CD4-positive, alpha-beta memory T cell (primary cell): ENCODE measurements around the gene ATP6AP1. TPM values are rescaled to one million over a fixed set of nuclear protein-coding genes. Genes with fewer than 3 reads are reported as not detected.

ENCODE experiments used
- CTCF ChIA-PET: fragments of 350-600 bp; sonication (Branson Sonifier 250); formaldehyde crosslinking; loops from one replicate; lab custom pipeline; 2021; ENCODE audit warnings: inconsistent platforms; ENCODE audit not compliant: partially characterized antibody; lab: Charles Lee
- POLR2A ChIA-PET: fragments of 350-600 bp; sonication (Branson Sonifier 250); formaldehyde crosslinking; loops from one replicate; lab custom pipeline; 2021; ENCODE audit not compliant: partially characterized antibody; lab: Charles Lee
- DNase-seq, 5 donors: peaks; one replicate each; pipeline versions ENCODE4 v3.0.0 to v3.0.0-alpha.2; 2020 to 2022; ENCODE audit warnings: mixed read lengths in 1 of 5
- H3K27ac ChIP-seq: one replicate; pipeline ENCODE4 v1.7.0; 2013; ENCODE audit warnings: low read depth, low read length
- H3K27me3 ChIP-seq: 2 replicates; pipeline ENCODE4 v1.7.0; 2013; ENCODE audit warnings: mild to moderate bottlenecking, low read length, moderate library complexity; ENCODE audit not compliant: insufficient read depth
- H3K36me3 ChIP-seq: 2 replicates; pipeline ENCODE4 v1.7.0; 2013; ENCODE audit warnings: mild to moderate bottlenecking, low read length, moderate library complexity; ENCODE audit not compliant: insufficient read depth
- H3K4me1 ChIP-seq: 2 replicates; pipeline ENCODE4 v1.7.0; 2013; ENCODE audit warnings: mild to moderate bottlenecking, low read length, moderate library complexity; ENCODE audit not compliant: insufficient read depth
- H3K4me3 ChIP-seq, 2 donors: one replicate each; pipeline ENCODE4 v1.7.0; 2013; ENCODE audit warnings: low read length in 2 of 2, mild to moderate bottlenecking in 1 of 2
- H3K9me3 ChIP-seq, 2 donors: one replicate each; pipeline ENCODE4 v1.7.0; 2013; ENCODE audit warnings: low read length in 2 of 2, control low read depth in 1 of 2; ENCODE audit not compliant: control insufficient read depth in 1 of 2
- H3K27ac Mint-ChIP-seq, 7 donors: one replicate each; pipeline ENCODE4 v1.8.0; 2020 to 2021; ENCODE audit warnings: mixed read lengths in 7 of 7, mild to moderate bottlenecking in 6 of 7, inconsistent platforms in 3 of 7, moderate library complexity in 3 of 7
- H3K27me3 Mint-ChIP-seq, 2 donors: one replicate each; pipeline ENCODE4 v1.8.0; 2020 to 2021; ENCODE audit warnings: mixed read lengths in 2 of 2
- H3K36me3 Mint-ChIP-seq, 2 donors: one replicate each; pipeline ENCODE4 v1.8.0; 2020 to 2021; ENCODE audit warnings: mixed read lengths in 2 of 2, inconsistent platforms in 1 of 2, mild to moderate bottlenecking in 1 of 2
- H3K4me1 Mint-ChIP-seq, 4 donors: one replicate each; pipeline ENCODE4 v1.8.0; 2020 to 2021; ENCODE audit warnings: mixed read lengths in 4 of 4, mild to moderate bottlenecking in 1 of 4
- H3K4me3 Mint-ChIP-seq, 8 donors: one replicate each; pipeline ENCODE4 v1.8.0; 2020 to 2021; ENCODE audit warnings: mixed read lengths in 8 of 8, mild to moderate bottlenecking in 7 of 8, moderate library complexity in 6 of 8, inconsistent platforms in 3 of 8
- H3K9me3 Mint-ChIP-seq, 8 donors: one replicate each; pipeline ENCODE4 v1.8.0; 2020 to 2021; ENCODE audit warnings: mixed read lengths in 8 of 8, mild to moderate bottlenecking in 5 of 8, inconsistent platforms in 3 of 8, moderate library complexity in 1 of 8
- intact Hi-C: fragments of 100-400 bp; cut with micrococcal nuclease; formaldehyde crosslinking; loops from one replicate; pipeline ENCODE4 v1.15.1; 2023
- polyA plus RNA-seq, 2 donors: library from polyadenylated mRNA; unstranded; fragments of 300-500 nt; fragmentation: Illumina TruSeq; gene quantifications; one replicate each; pipeline ENCODE4 v1.2.3, GENCODE V29; 2021
- total RNA-seq, 2 experiments: library from RNA; stranded (reverse); gene quantifications; one replicate each; pipeline ENCODE4 v1.2.3, GENCODE V29; 2021

Gene ATP6AP1
- total and polyA plus RNA-seq, 4 experiments from 2014 or later: 60.4 to 149 (median 88.4) TPM

DNA sequence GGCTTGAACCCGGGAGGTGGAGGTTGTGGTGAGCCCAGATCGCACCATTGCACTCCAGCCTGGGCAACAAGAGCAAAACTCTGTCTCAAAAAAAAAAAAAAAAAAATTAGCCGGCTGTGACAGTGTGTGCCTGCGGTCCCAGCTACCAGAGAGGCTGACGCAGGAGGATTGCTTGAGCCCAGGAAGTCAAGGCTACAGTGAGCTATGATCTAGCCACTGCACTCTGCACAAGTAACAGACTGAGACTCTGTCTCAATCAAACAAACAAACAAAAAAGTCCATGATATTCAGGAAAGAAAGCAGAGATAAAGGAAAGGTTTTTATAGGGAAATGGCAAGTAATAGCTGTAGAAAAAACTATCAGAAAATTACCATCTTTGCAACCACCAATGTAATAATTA, 52.7 kb downstream of the ATP6AP1 start:
- H3K27me3 ChIP-seq: no peaks in the 10 kb centered on the region
- no peaks in the 10 kb centered on the region for H3K9me3 Mint-ChIP-seq
- no peak overlapping the region for H3K27ac ChIP-seq
- H3K36me3 ChIP-seq: no peaks in the 10 kb centered on the region
- H3K4me3 Mint-ChIP-seq: no peak overlapping the region
- H3K4me1 Mint-ChIP-seq: peaks cover 5 to 31% (median 10%) of the 10 kb centered on the region in 4 donors
- H3K27ac Mint-ChIP-seq: peak overlapping the region in 1 of 7 donors; percentile 65
- intact Hi-C loops: no loop called here
- DNase-seq: no peak
- ChIA-PET POLR2A (interaction anchor here (1.5 to 2.3 kb wide), 3 partner anchors 9 to 41 kb away, joined by 3 to 20 read pairs (median 5); partner anchors contain the start of genes FAM3A and SLC10A3), CTCF (interaction anchor here (1.2 kb wide), 1 partner anchor 46 kb away, joined by 3 read pairs; no protein-coding TSS in a partner anchor)
- H3K9me3 ChIP-seq: no peaks in the 10 kb centered on the region
- H3K36me3 Mint-ChIP-seq: peaks cover 0 to 2% of the 10 kb centered on the region in 2 donors
- peaks cover 38% of the 10 kb centered on the region for H3K4me1 ChIP-seq
- no peaks in the 10 kb centered on the region for H3K27me3 Mint-ChIP-seq
- no peak overlapping the region for H3K4me3 ChIP-seq

- H3K4me3 ChIP-seq: no peak overlapping the region
- DNase-seq: no peak
- H3K4me1 ChIP-seq: peaks cover 40% of the 10 kb centered on the region
- Mint-ChIP-seq H3K4me1 (peaks cover 5 to 28% (median 11%) of the 10 kb centered on the region in 4 donors), H3K9me3 (no peaks in the 10 kb centered on the region), H3K36me3 (peaks cover 0 to 4% of the 10 kb centered on the region in 2 donors), H3K27me3 (no peaks in the 10 kb centered on the region), H3K4me3 (peak overlapping the region in 1 of 8 donors; percentile 24), H3K27ac (peak overlapping the region in 2 of 7 donors; percentile 15 to 89)
- POLR2A ChIA-PET: interaction anchor here (1.5 to 1.6 kb wide), 2 partner anchors 35 to 42 kb away, joined by 3 to 5 read pairs; partner anchors contain the start of gene FAM3A
- CTCF ChIA-PET: interaction anchor here (1.2 kb wide), 1 partner anchor 45 kb away, joined by 3 read pairs; no protein-coding TSS in a partner anchor
- H3K27me3 ChIP-seq: no peaks in the 10 kb centered on the region
- H3K9me3 ChIP-seq: no peaks in the 10 kb centered on the region
- intact Hi-C loops: no loop called here
- no peak overlapping the region for H3K27ac ChIP-seq
- no peaks in the 10 kb centered on the region for H3K36me3 ChIP-seq
Measured at GRCh38 chrX:154481911-154482601, 53.6 kb downstream of the ATP6AP1 start.

GRCh38 chrX:154482786-154483185, 54.3 kb downstream of the ATP6AP1 start:
- CTCF ChIA-PET: no interaction called here
- Histone ChIP-seq H3K27me3 (no peaks in the 10 kb centered on the region), H3K4me1 (peaks cover 39% of the 10 kb centered on the region), H3K27ac (no peak overlapping the region), H3K9me3 (no peaks in the 10 kb centered on the region), H3K4me3 (no peak overlapping the region), H3K36me3 (no peaks in the 10 kb centered on the region)
- no peaks in the 10 kb centered on the region for H3K9me3 Mint-ChIP-seq
- no peak overlapping the region for H3K4me3 Mint-ChIP-seq
- POLR2A ChIA-PET: interaction anchor here (1.5 to 8.9 kb wide), 2 partner anchors 43 to 84 kb away, joined by 3 to 111 read pairs; partner anchors contain the start of gene RPL10
- intact Hi-C loops: no loop called here
- H3K36me3 Mint-ChIP-seq: peaks cover 0 to 5% of the 10 kb centered on the region in 2 donors
- H3K4me1 Mint-ChIP-seq: peaks cover 5 to 30% (median 8%) of the 10 kb centered on the region in 4 donors
- DNase-seq: no peak
- H3K27me3 Mint-ChIP-seq: no peaks in the 10 kb centered on the region
- H3K27ac Mint-ChIP-seq: peak overlapping the region in 1 of 7 donors; percentile 89

DNA sequence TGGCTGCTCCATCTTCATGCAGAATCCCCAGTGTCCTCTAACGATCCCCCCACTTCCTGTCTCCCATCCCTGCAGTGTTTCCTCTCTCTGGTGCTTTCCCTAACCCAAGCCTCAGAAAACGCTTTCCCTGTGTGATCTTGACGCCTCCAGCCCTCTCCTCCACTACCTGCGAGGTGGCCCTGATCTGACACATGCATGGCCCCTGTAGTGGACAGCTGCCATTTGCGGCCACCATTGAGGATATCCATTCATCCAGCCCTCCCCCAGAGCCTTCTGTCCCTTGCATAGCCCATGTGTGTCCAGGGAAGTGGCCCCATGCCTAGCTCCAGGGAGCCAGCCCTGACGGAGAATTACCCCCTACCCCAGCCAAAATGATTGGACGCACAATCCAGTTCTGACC, 54.8 kb downstream of the ATP6AP1 start:
- peak overlapping the region in 2 of 8 donors; percentile 9 to 48 for H3K4me3 Mint-ChIP-seq
- H3K4me1 Mint-ChIP-seq: peaks cover 4 to 35% (median 12%) of the 10 kb centered on the region in 4 donors
- peak overlapping the region in 1 of 7 donors; percentile 6 for H3K27ac Mint-ChIP-seq
- H3K9me3 Mint-ChIP-seq: no peaks in the 10 kb centered on the region
- H3K36me3 Mint-ChIP-seq: peaks cover 0 to 5% of the 10 kb centered on the region in 2 donors
- no peak for DNase-seq
- peaks cover 39% of the 10 kb centered on the region for H3K4me1 ChIP-seq
- H3K27ac ChIP-seq: no peak overlapping the region
- ChIA-PET CTCF (no interaction called here), POLR2A (interaction anchor here (1.0 to 8.9 kb wide), 4 partner anchors 25 to 689 kb away, joined by 3 to 111 read pairs (median 20); partner anchors contain the start of genes IDH3G, PLXNA3, RPL10 and SSR4)
- H3K27me3 Mint-ChIP-seq: no peaks in the 10 kb centered on the region
- intact Hi-C loops: no loop called here
- H3K36me3 ChIP-seq: no peaks in the 10 kb centered on the region
- no peak overlapping the region for H3K4me3 ChIP-seq
- no peaks in the 10 kb centered on the region for H3K27me3 ChIP-seq
- no peaks in the 10 kb centered on the region for H3K9me3 ChIP-seq

- Histone ChIP-seq H3K36me3 (no peaks in the 10 kb centered on the region), H3K27me3 (no peaks in the 10 kb centered on the region), H3K9me3 (no peaks in the 10 kb centered on the region), H3K4me1 (peaks cover 45% of the 10 kb centered on the region), H3K27ac (no peak overlapping the region), H3K4me3 (no peak overlapping the region)
- Mint-ChIP-seq H3K27me3 (no peaks in the 10 kb centered on the region), H3K36me3 (peaks cover 0 to 7% of the 10 kb centered on the region in 2 donors), H3K27ac (peak overlapping the region in 1 of 7 donors; percentile 27), H3K4me3 (peak overlapping the region in 5 of 8 donors; percentile 12 to 73 (median 50)), H3K4me1 (peaks cover 2 to 42% (median 11%) of the 10 kb centered on the region in 4 donors), H3K9me3 (no peaks in the 10 kb centered on the region)
- ChIA-PET CTCF (interaction anchor here (3.4 kb wide), 1 partner anchor 43 kb away, joined by 10 read pairs; no protein-coding TSS in a partner anchor), POLR2A (interaction anchor here (1.0 to 8.9 kb wide), 7 partner anchors 26 to 690 kb away, joined by 3 to 111 read pairs (median 7); partner anchors contain the start of genes FAM3A, IDH3G, PLXNA3 and RPL10)
- intact Hi-C loops: no loop called here
- no peak for DNase-seq
Measured at GRCh38 chrX:154484255-154485149, 56.0 kb downstream of the ATP6AP1 start.

DNA sequence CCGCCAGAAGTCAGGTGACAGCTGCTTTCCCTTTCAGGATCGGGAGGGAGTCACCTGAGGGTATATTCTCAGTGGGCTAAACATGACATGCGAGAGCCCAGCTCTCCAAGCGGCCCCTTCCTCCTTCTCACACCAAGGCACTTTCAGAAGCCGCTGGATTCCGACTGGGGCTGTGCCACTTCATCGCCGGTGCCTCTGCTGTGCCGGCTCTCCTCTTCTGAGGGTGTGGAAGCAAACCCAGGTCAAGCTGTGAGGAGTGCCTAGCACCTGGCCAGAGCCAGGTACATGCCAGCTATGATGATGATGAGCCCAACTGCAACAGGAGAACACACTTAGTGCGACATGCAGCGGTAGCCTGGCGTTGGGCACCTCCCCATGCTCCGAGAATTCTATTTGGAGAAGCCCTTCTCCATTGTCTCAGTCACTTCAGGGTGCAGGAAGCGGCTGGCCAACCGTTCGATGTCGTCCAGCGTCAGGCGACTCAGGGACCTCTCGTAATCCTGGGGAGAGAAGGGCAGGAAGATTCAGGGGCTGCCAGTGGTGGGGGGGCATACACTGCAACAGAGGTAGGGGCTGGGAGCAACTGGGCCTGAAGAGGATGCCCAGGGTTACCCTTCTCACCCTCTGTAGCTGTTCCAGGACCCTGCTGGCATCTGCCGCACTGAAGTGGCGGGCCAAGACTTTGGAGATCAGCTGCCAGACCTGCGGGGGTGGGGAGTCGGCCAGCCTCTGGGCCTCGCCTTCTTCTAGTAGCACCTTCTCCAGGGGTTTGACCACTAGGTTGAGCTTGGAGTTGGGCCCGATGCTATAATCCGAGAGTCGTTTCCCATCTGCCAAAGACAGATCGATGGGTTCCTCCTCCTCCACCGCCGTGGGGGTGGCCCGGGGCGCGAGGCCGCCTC, 56.9 kb downstream of the ATP6AP1 start:
- H3K36me3 Mint-ChIP-seq: peaks cover 0 to 7% of the 10 kb centered on the region in 2 donors
- H3K4me1 ChIP-seq: peaks cover 44% of the 10 kb centered on the region

More for the DNA sequence above, 56.9 kb downstream of the ATP6AP1 start:
- peak overlapping the region; percentile 54 to 75 (median 68) for H3K4me3 Mint-ChIP-seq
- peaks cover 5 to 45% (median 13%) of the 10 kb centered on the region in 4 donors for H3K4me1 Mint-ChIP-seq
- Histone ChIP-seq H3K9me3 (no peaks in the 10 kb centered on the region), H3K36me3 (no peaks in the 10 kb centered on the region), H3K27ac (peak overlapping the region; percentile 62), H3K27me3 (no peaks in the 10 kb centered on the region), H3K4me3 (peak overlapping the region; percentile 17 to 35)
- ChIA-PET POLR2A (interaction anchor here (0.6 to 8.9 kb wide), 17 partner anchors 9 to 514 kb away, joined by 3 to 111 read pairs (median 6); partner anchors contain the start of genes ATP6AP1, FAM3A, G6PD and HCFC1), CTCF (interaction anchor here (3.4 kb wide), 1 partner anchor 42 kb away, joined by 10 read pairs; no protein-coding TSS in a partner anchor)
- peak overlapping the region in 5 of 7 donors; percentile 9 to 77 (median 27) for H3K27ac Mint-ChIP-seq
- no peaks in the 10 kb centered on the region for H3K9me3 Mint-ChIP-seq
- H3K27me3 Mint-ChIP-seq: no peaks in the 10 kb centered on the region
- intact Hi-C loops: no loop called here
- no peak for DNase-seq
